Cardiac muscle cell (in vitro differentiated cells and primary cell): ENCODE data around the gene CLCN1. TPM values are rescaled to one million over a fixed set of nuclear protein-coding genes. Genes with fewer than 3 reads are reported as not detected.

ENCODE experiments used
- DNase-seq, 2 donors: peaks; one replicate each; pipeline versions ENCODE4 v3.0.0 to v3.0.0-alpha.2; 2010 to 2017; ENCODE audit warnings: low read depth in 1 of 2, low spot score in 1 of 2
- H3K27ac ChIP-seq: fragments of 200-600 bp; sonication (generic); 2 replicates; pipeline ENCODE4 v1.5.1; 2016
- H3K27me3 ChIP-seq: fragments of 200-600 bp; sonication (generic); 2 replicates; pipeline ENCODE4 v1.6.0; 2016; ENCODE audit warnings: control low read depth
- H3K36me3 ChIP-seq: fragments of 200-600 bp; sonication (generic); 2 replicates; pipeline ENCODE4 v1.5.1; 2016; ENCODE audit warnings: control low read depth
- H3K4me1 ChIP-seq: fragments of 200-600 bp; sonication (generic); 2 replicates; pipeline ENCODE4 v1.8.1; 2017; ENCODE audit warnings: low read depth, mild to moderate bottlenecking, mixed run types
- H3K4me3 ChIP-seq: fragments of 200-600 bp; sonication (generic); 2 replicates; pipeline ENCODE4 v1.5.1; 2016; ENCODE audit warnings: mild to moderate bottlenecking
- H3K9me3 ChIP-seq: fragments of 200-600 bp; sonication (generic); 2 replicates; pipeline ENCODE4 v1.5.1; 2017; ENCODE audit warnings: low read depth, mild to moderate bottlenecking, control low read depth
- CTCF ChIP-seq: IDR thresholded peaks from 2 replicates; pipeline ENCODE4 v1.5.1; 2012; ENCODE audit warnings: low read depth, mild to moderate bottlenecking, low read length
- polyA plus RNA-seq: library from polyadenylated mRNA; unstranded; fragments of >200 nt; fragmentation: Nextera tagmentation; extraction: Ambion mirVana; gene quantifications from 2 replicates; pipeline ENCODE4 v1.2.1, GENCODE V29; 2016
- total RNA-seq: library from RNA; depleted of rRNA; stranded (reverse); fragments of >200 nt; gene quantifications from 2 replicates; pipeline ENCODE4 v1.2.3, GENCODE V29; 2016

Gene CLCN1
- total and polyA plus RNA-seq, 2 experiments from 2014 or later, result not detected

DNA sequence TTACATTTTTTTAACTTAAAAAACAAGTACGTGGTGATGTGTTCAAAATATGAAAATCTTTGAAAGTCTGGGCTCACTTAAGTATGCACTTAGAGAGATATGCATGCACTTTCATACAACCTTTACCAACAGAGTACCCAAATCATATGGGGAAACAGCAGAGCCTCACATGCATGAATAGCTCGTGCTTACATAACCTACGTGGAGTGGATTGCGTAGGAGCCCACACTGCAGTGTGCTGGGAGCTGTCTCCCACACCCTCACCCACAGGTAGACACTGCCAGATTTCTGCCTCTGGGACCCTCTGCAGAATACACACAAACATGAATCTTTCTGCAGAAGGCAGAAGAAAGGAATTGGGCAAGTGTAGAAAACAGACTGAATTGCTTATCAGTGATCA lies 581 bp downstream of the CLCN1 start:
- no peak for TF ChIP-seq CTCF
- Histone ChIP-seq H3K4me1 (peaks cover 7% of the 10 kb centered on the region), H3K27ac (no peak overlapping the region), H3K36me3 (no peaks in the 10 kb centered on the region), H3K9me3 (no peaks in the 10 kb centered on the region), H3K27me3 (no peaks in the 10 kb centered on the region), H3K4me3 (no peak overlapping the region)
- DNase-seq, result no peak

- TF ChIP-seq CTCF, result no peak
- Histone ChIP-seq H3K4me1 (peaks cover 7% of the 10 kb centered on the region), H3K36me3 (no peaks in the 10 kb centered on the region), H3K4me3 (no peak overlapping the region), H3K27ac (no peak overlapping the region), H3K9me3 (no peaks in the 10 kb centered on the region), H3K27me3 (no peaks in the 10 kb centered on the region)
- DNase-seq, result peak in 1 of 2 donors; percentile 61
Measured at GRCh38 chr7:143318661-143319060, 2.8 kb downstream of the CLCN1 start.

GRCh38 chr7:143320620-143321019 lies 4.7 kb downstream of the CLCN1 start:
- no peak for DNase-seq
- Histone ChIP-seq H3K4me1 (peaks cover 7% of the 10 kb centered on the region), H3K4me3 (no peak overlapping the region), H3K27me3 (no peaks in the 10 kb centered on the region), H3K27ac (no peak overlapping the region), H3K36me3 (no peaks in the 10 kb centered on the region), H3K9me3 (no peaks in the 10 kb centered on the region)
- no peak for TF ChIP-seq CTCF

DNA sequence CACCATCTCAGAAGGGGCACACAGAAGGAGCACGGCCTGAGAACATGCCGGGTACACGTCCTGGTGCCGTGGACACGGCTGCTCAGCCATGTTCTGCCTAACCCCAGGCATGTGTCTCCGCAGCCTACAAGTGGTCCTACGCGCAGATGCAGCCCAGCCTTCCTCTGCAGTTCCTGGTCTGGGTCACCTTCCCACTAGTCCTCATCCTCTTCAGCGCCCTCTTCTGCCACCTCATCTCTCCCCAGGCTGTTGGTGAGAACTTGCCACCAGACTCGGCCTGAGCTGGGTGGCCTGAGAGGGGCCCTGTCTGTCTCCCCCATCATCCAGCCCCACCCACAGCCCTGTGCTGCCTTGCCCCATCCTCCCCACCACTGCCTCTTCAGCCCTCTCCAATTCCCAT lies 5.3 kb downstream of the CLCN1 start:
- DNase-seq, result no peak
- Histone ChIP-seq H3K27me3 (no peaks in the 10 kb centered on the region), H3K9me3 (no peaks in the 10 kb centered on the region), H3K36me3 (no peaks in the 10 kb centered on the region), H3K27ac (no peak overlapping the region), H3K4me1 (peaks cover 2% of the 10 kb centered on the region), H3K4me3 (no peak overlapping the region)
- no peak for TF ChIP-seq CTCF

- no peak overlapping the region for H3K27ac ChIP-seq
- H3K36me3 ChIP-seq, result no peaks in the 10 kb centered on the region
- no peak for DNase-seq
- peak; percentile 9 for TF ChIP-seq CTCF
- no peaks in the 10 kb centered on the region for H3K27me3 ChIP-seq
- H3K4me3 ChIP-seq, result no peak overlapping the region
- no peaks in the 10 kb centered on the region for H3K4me1 ChIP-seq
- no peaks in the 10 kb centered on the region for H3K9me3 ChIP-seq
Measured at GRCh38 chr7:143321734-143322133, 5.8 kb downstream of the CLCN1 start.
